Smooth muscle cell (in vitro differentiated cells): ENCODE measurements around the gene CPSF4. TPM values are rescaled to one million over a fixed set of nuclear protein-coding genes. Genes with fewer than 3 reads are reported as not detected.

ENCODE experiments used
- DNase-seq: peaks from one replicate; lab custom pipeline; 2025; ENCODE audit not compliant: unreplicated experiment; lab: John Stamatoyannopoulos, UW
- H2AFZ ChIP-seq: fragments of 200-600 bp; sonication (generic); 2 replicates; pipeline ENCODE4 v1.6.0; 2016; ENCODE audit warnings: antibody characterized with exemption, low read depth, mild to moderate bottlenecking
- H3F3A ChIP-seq: fragments of 200-600 bp; sonication (generic); 2 replicates; pipeline ENCODE4 v1.6.0; 2017; ENCODE audit warnings: antibody characterized with exemption, low read depth
- H3K27ac ChIP-seq: fragments of 200-600 bp; sonication (generic); 2 replicates; pipeline ENCODE4 v1.5.1; 2016; ENCODE audit warnings: low read depth, mild to moderate bottlenecking
- H3K27me3 ChIP-seq: fragments of 200-600 bp; sonication (generic); 2 replicates; pipeline ENCODE4 v1.6.1; 2016; ENCODE audit warnings: low read depth, mild to moderate bottlenecking
- H3K36me3 ChIP-seq: fragments of 200-600 bp; sonication (generic); 2 replicates; pipeline ENCODE4 v1.5.1; 2016; ENCODE audit warnings: low read depth
- H3K4me1 ChIP-seq: fragments of 200-600 bp; sonication (generic); 2 replicates; pipeline ENCODE4 v1.5.1; 2016; ENCODE audit warnings: low read depth
- H3K4me2 ChIP-seq: fragments of 200-600 bp; sonication (generic); 2 replicates; pipeline ENCODE4 v1.6.0; 2016; ENCODE audit warnings: mild to moderate bottlenecking
- H3K4me3 ChIP-seq: fragments of 200-600 bp; sonication (generic); 2 replicates; pipeline ENCODE4 v1.5.1; 2016; ENCODE audit warnings: mild to moderate bottlenecking
- H3K79me2 ChIP-seq: fragments of 200-600 bp; sonication (generic); 2 replicates; pipeline ENCODE4 v1.6.0; 2016; ENCODE audit warnings: low read depth, mild to moderate bottlenecking
- H3K9ac ChIP-seq: fragments of 200-600 bp; sonication (generic); 2 replicates; pipeline ENCODE4 v1.6.0; 2016; ENCODE audit warnings: low read depth
- H3K9me3 ChIP-seq: fragments of 200-600 bp; sonication (generic); replicated peaks from 2 replicates; pipeline ENCODE4 v1.5.1; 2016; ENCODE audit warnings: low read depth
- H4K20me1 ChIP-seq: fragments of 200-600 bp; sonication (generic); 2 replicates; pipeline ENCODE4 v1.6.0; 2016; ENCODE audit warnings: low read depth
- CTCF ChIP-seq: fragments of 200-600 bp; sonication (generic); IDR thresholded peaks from 2 replicates; pipeline ENCODE4 v1.5.1; 2017; ENCODE audit warnings: borderline replicate concordance, mild to moderate bottlenecking, antibody characterized with exemption; ENCODE audit not compliant: insufficient read depth, poor library complexity, severe bottlenecking
- WGBS: methylation state at CpG from one replicate; pipeline ENCODE4 v1.1.7; 2016; ENCODE audit warnings: low lambda C conversion rate; 5-methylcytosine and 5-hydroxymethylcytosine counted together
- polyA plus RNA-seq: library from polyadenylated mRNA; unstranded; fragments of >200 nt; fragmentation: Nextera tagmentation; extraction: Ambion mirVana; gene quantifications from 2 replicates; pipeline ENCODE4 v1.2.1, GENCODE V29; 2016
- total RNA-seq: library from RNA; depleted of rRNA; stranded (reverse); fragments of >200 nt; gene quantifications from 2 replicates; pipeline ENCODE4 v1.2.3, GENCODE V29; 2014

The CPSF4 gene
- total and polyA plus RNA-seq, 2 experiments from 2014 or later, result 27.1 to 30.3 TPM

GRCh38 chr7:99403764-99404163, 35.0 kb upstream of the CPSF4 start:
- H3K9ac ChIP-seq, result no peak overlapping the region
- peaks cover 2% of the 10 kb centered on the region for H3F3A ChIP-seq
- no peak overlapping the region for H3K4me3 ChIP-seq
- WGBS, result 97% methylated on average over 5 of the region's 5 CpGs
- H3K79me2 ChIP-seq, result peaks cover 38% of the 10 kb centered on the region
- no peak for DNase-seq
- H2AFZ ChIP-seq, result no peak overlapping the region
- no peak for TF ChIP-seq CTCF
- peaks cover 12% of the 10 kb centered on the region for H3K4me1 ChIP-seq
- no peak overlapping the region for H3K27ac ChIP-seq
- no peaks in the 10 kb centered on the region for H3K27me3 ChIP-seq
- H4K20me1 ChIP-seq, result peaks cover 72% of the 10 kb centered on the region
- no peaks in the 10 kb centered on the region for H3K9me3 ChIP-seq
- no peaks in the 10 kb centered on the region for H3K36me3 ChIP-seq
- no peak overlapping the region for H3K4me2 ChIP-seq

GRCh38 chr7:99404235-99404976, 34.3 kb upstream of the CPSF4 start:
- Histone ChIP-seq H3K27ac (no peak overlapping the region), H3F3A (no peaks in the 10 kb centered on the region), H3K9ac (no peak overlapping the region), H4K20me1 (peaks cover 70% of the 10 kb centered on the region), H3K9me3 (no peaks in the 10 kb centered on the region), H3K79me2 (peaks cover 43% of the 10 kb centered on the region), H3K27me3 (no peaks in the 10 kb centered on the region), H2AFZ (no peak overlapping the region), H3K36me3 (no peaks in the 10 kb centered on the region), H3K4me2 (no peak overlapping the region), H3K4me3 (no peak overlapping the region), H3K4me1 (peaks cover 12% of the 10 kb centered on the region)
- TF ChIP-seq CTCF, result no peak
- WGBS, result 93% methylated on average over 17 of the region's 18 CpGs
- DNase-seq, result no peak

GRCh38 chr7:99404977-99405320, 33.8 kb upstream of the CPSF4 start:
- Histone ChIP-seq H3K4me1 (peaks cover 14% of the 10 kb centered on the region), H3K4me3 (no peak overlapping the region), H3K9ac (no peak overlapping the region), H3K36me3 (no peaks in the 10 kb centered on the region), H3K79me2 (peaks cover 49% of the 10 kb centered on the region), H3K9me3 (no peaks in the 10 kb centered on the region), H4K20me1 (peaks cover 75% of the 10 kb centered on the region), H3F3A (no peaks in the 10 kb centered on the region), H2AFZ (no peak overlapping the region), H3K27me3 (no peaks in the 10 kb centered on the region), H3K4me2 (no peak overlapping the region), H3K27ac (no peak overlapping the region)
- TF ChIP-seq CTCF, result no peak
- DNase-seq, result no peak
- WGBS, result 98% methylated on average over 10 of the region's 10 CpGs

- peaks cover 2% of the 10 kb centered on the region for H3K36me3 ChIP-seq
- WGBS, result 73% methylated on average over 1 of the region's 1 CpG
- H2AFZ ChIP-seq, result no peak overlapping the region
- H3K9me3 ChIP-seq, result no peaks in the 10 kb centered on the region
- no peak for DNase-seq
- peaks cover 65% of the 10 kb centered on the region for H3K79me2 ChIP-seq
- peaks cover 17% of the 10 kb centered on the region for H3K4me1 ChIP-seq
- peak overlapping the region; percentile 96 for H3K4me2 ChIP-seq
- H4K20me1 ChIP-seq, result peaks cover 72% of the 10 kb centered on the region
- H3K4me3 ChIP-seq, result peak overlapping the region; percentile 92
- H3K9ac ChIP-seq, result no peak overlapping the region
- peak overlapping the region; percentile 98 for H3K27ac ChIP-seq
- no peaks in the 10 kb centered on the region for H3K27me3 ChIP-seq
- no peaks in the 10 kb centered on the region for H3F3A ChIP-seq
- TF ChIP-seq CTCF, result no peak
Measured at GRCh38 chr7:99406557-99406956, 32.2 kb upstream of the CPSF4 start.
